CD14-positive monocyte (primary cell): ENCODE results near the gene SRPRB. TPM values are rescaled to one million over a fixed set of nuclear protein-coding genes. Genes with fewer than 3 reads are reported as not detected.

Experiments used
- DNase-seq, 3 donors: peaks; one replicate each; pipeline ENCODE4 v3.0.0-alpha.2; 2011 to 2022
- H2AFZ ChIP-seq: 2 replicates; pipeline ENCODE4 v1.6.0; 2012; ENCODE audit warnings: mild to moderate bottlenecking, low read depth, low read length, inconsistent platforms; ENCODE audit not compliant: insufficient read depth, poor library complexity, severe bottlenecking
- H3K27ac ChIP-seq, 2 donors: 1 replicate in 1 of 2; 2 replicates in 1 of 2; pipeline ENCODE4 v1.5.1; 2012 to 2013; ENCODE audit warnings: low read length in 2 of 2, control low read depth in 1 of 2, inconsistent platforms in 1 of 2, low read depth in 1 of 2, mild to moderate bottlenecking in 1 of 2
- H3K27me3 ChIP-seq, 2 donors: one replicate each; pipeline versions ENCODE4 v1.6.0 to v1.6.1; 2011 to 2013; ENCODE audit warnings: low read length in 2 of 2; ENCODE audit not compliant: control insufficient read depth in 2 of 2, insufficient read depth in 2 of 2
- H3K36me3 ChIP-seq, 2 donors: replicated peaks in 1 of 2; 1 replicate in 1 of 2; 2 replicates in 1 of 2; pipeline versions ENCODE4 v1.5.1 to v1.6.1; 2012 to 2013; ENCODE audit warnings: low read length in 2 of 2, control low read depth in 1 of 2, inconsistent platforms in 1 of 2, mild to moderate bottlenecking in 1 of 2; ENCODE audit not compliant: insufficient read depth in 2 of 2, control insufficient read depth in 1 of 2
- H3K4me1 ChIP-seq, 2 donors: 1 replicate in 1 of 2; 2 replicates in 1 of 2; pipeline versions ENCODE4 v1.5.1 to v1.6.1; 2012 to 2013; ENCODE audit warnings: low read length in 2 of 2, control low read depth in 1 of 2, inconsistent platforms in 1 of 2, mild to moderate bottlenecking in 1 of 2, moderate library complexity in 1 of 2; ENCODE audit not compliant: insufficient read depth in 2 of 2, control insufficient read depth in 1 of 2
- H3K4me2 ChIP-seq: replicated peaks from 2 replicates; pipeline ENCODE3; 2012; ENCODE audit warnings: low read length, moderate library complexity, mild to moderate bottlenecking; ENCODE audit not compliant: poor library complexity, severe bottlenecking; ENCODE audit errors: extremely low read depth
- H3K4me3 ChIP-seq, 3 experiments: fragments of 200-600 bp in 1 of 3; sonication (generic) in 1 of 3; replicated peaks in 1 of 3; 1 replicate in 2 of 3; 2 replicates in 1 of 3; pipeline ENCODE4 v1.5.1; 2011 to 2013; ENCODE audit warnings: low read length in 3 of 3, mild to moderate bottlenecking in 3 of 3, control low read depth in 2 of 3, low read depth in 2 of 3, inconsistent platforms in 1 of 3, moderate library complexity in 1 of 3
- H3K79me2 ChIP-seq: 2 replicates; pipeline ENCODE4 v1.6.0; 2012; ENCODE audit warnings: mild to moderate bottlenecking, control low read depth, inconsistent platforms, low read length, moderate library complexity; ENCODE audit not compliant: insufficient read depth
- H3K9ac ChIP-seq: 2 replicates; pipeline ENCODE4 v1.6.0; 2017; ENCODE audit warnings: low read length, mild to moderate bottlenecking; ENCODE audit not compliant: insufficient read depth, poor library complexity, severe bottlenecking
- H3K9me3 ChIP-seq, 2 donors: replicated peaks in 1 of 2; 1 replicate in 1 of 2; 2 replicates in 1 of 2; pipeline versions ENCODE4 v1.5.1 to v1.6.1; 2012 to 2013; ENCODE audit warnings: low read length in 2 of 2, control low read depth in 1 of 2; ENCODE audit not compliant: control insufficient read depth in 1 of 2, insufficient read depth in 1 of 2
- H4K20me1 ChIP-seq: 2 replicates; pipeline ENCODE4 v1.6.0; 2012; ENCODE audit warnings: mild to moderate bottlenecking, low read length, control low read depth, moderate library complexity; ENCODE audit not compliant: insufficient read depth
- H3K27ac Mint-ChIP-seq, 7 donors: one replicate each; pipeline ENCODE4 v1.8.0; 2020; ENCODE audit warnings: mild to moderate bottlenecking in 7 of 7, mixed read lengths in 7 of 7, moderate library complexity in 6 of 7, inconsistent platforms in 2 of 7
- H3K27me3 Mint-ChIP-seq, 3 donors: one replicate each; pipeline ENCODE4 v1.8.0; 2021 to 2022; ENCODE audit warnings: low read depth in 3 of 3, mild to moderate bottlenecking in 3 of 3, mixed read lengths in 3 of 3, moderate library complexity in 3 of 3, inconsistent platforms in 1 of 3
- H3K36me3 Mint-ChIP-seq, 2 donors: one replicate each; pipeline ENCODE4 v1.8.0; 2020; ENCODE audit warnings: mixed read lengths in 2 of 2, inconsistent platforms in 1 of 2, mild to moderate bottlenecking in 1 of 2
- H3K4me1 Mint-ChIP-seq: one replicate; pipeline ENCODE4 v1.8.0; 2020; ENCODE audit warnings: mild to moderate bottlenecking, mixed read lengths
- H3K4me3 Mint-ChIP-seq, 2 donors: one replicate each; pipeline ENCODE4 v1.8.0; 2020; ENCODE audit warnings: mild to moderate bottlenecking in 2 of 2, mixed read lengths in 2 of 2, moderate library complexity in 1 of 2
- H3K9me3 Mint-ChIP-seq, 7 donors: one replicate each; pipeline ENCODE4 v1.8.0; 2020 to 2022; ENCODE audit warnings: mixed read lengths in 7 of 7, mild to moderate bottlenecking in 6 of 7, moderate library complexity in 6 of 7, inconsistent platforms in 2 of 7
- WGBS: methylation state at CpG from one replicate; pipeline ENCODE4 v1.1.5; 2013; ENCODE audit warnings: missing lambda C conversion rate; ENCODE audit not compliant: insufficient coverage; 5-methylcytosine and 5-hydroxymethylcytosine counted together
- intact Hi-C, 2 donors: fragments of 100-400 bp; cut with micrococcal nuclease; formaldehyde crosslinking; loops; one replicate each; pipeline versions ENCODE4 v1.15.0 to v1.15.1; 2023
- polyA plus RNA-seq, 3 donors: library from polyadenylated mRNA; depleted of rRNA in 1 of 3; unstranded in 2 of 3; stranded (reverse) in 1 of 3; fragments of 300-500 nt in 2 of 3; fragments of >200 nt in 1 of 3; fragmentation: Illumina TruSeq in 2 of 3; gene quantifications; 1 replicate in 2 of 3; 2 replicates in 1 of 3; pipeline ENCODE4 v1.2.3, GENCODE V29; 2012 to 2021
- TF ChIP-seq, protein P1 (sequence below): fragments of 200-600 bp; IDR thresholded peaks from one replicate; pipeline ENCODE4 v1.8.0; 2022; ENCODE audit warnings: antibody characterized with exemption, mild to moderate bottlenecking

Gene SRPRB
- polyA plus RNA-seq, 3 donors = 6.1 to 30.6 (median 29.9) TPM

- peaks cover 0 to 2% (median 0%) of the 10 kb centered on the region in 7 donors for H3K9me3 Mint-ChIP-seq
- Histone ChIP-seq H3K9ac (no peak overlapping the region), H3K9me3 (no peaks in the 10 kb centered on the region), H4K20me1 (no peaks in the 10 kb centered on the region), H3K4me2 (no peak overlapping the region), H3K4me1 (no peaks in the 10 kb centered on the region), H3K27ac (no peak overlapping the region), H3K36me3 (no peaks in the 10 kb centered on the region), H3K4me3 (no peak overlapping the region), H3K27me3 (peaks cover 0 to 2% of the 10 kb centered on the region in 2 donors), H3K79me2 (no peaks in the 10 kb centered on the region), H2AFZ (no peak overlapping the region)
- DNase-seq = no peak
- TF ChIP-seq, protein P1, sequence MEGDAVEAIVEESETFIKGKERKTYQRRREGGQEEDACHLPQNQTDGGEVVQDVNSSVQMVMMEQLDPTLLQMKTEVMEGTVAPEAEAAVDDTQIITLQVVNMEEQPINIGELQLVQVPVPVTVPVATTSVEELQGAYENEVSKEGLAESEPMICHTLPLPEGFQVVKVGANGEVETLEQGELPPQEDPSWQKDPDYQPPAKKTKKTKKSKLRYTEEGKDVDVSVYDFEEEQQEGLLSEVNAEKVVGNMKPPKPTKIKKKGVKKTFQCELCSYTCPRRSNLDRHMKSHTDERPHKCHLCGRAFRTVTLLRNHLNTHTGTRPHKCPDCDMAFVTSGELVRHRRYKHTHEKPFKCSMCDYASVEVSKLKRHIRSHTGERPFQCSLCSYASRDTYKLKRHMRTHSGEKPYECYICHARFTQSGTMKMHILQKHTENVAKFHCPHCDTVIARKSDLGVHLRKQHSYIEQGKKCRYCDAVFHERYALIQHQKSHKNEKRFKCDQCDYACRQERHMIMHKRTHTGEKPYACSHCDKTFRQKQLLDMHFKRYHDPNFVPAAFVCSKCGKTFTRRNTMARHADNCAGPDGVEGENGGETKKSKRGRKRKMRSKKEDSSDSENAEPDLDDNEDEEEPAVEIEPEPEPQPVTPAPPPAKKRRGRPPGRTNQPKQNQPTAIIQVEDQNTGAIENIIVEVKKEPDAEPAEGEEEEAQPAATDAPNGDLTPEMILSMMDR = no peak
- WGBS = no CpG with 5 or more reads among the region's 1 CpG
- no peaks in the 10 kb centered on the region for H3K36me3 Mint-ChIP-seq
- H3K27me3 Mint-ChIP-seq = peaks cover 3 to 7% (median 6%) of the 10 kb centered on the region in 3 donors
- H3K4me1 Mint-ChIP-seq = no peaks in the 10 kb centered on the region
- no peak overlapping the region for H3K4me3 Mint-ChIP-seq
- intact Hi-C loops = no loop called here
- H3K27ac Mint-ChIP-seq = no peak overlapping the region
Measured at GRCh38 chr3:133758568-133758928, 47.1 kb upstream of the SRPRB start.

DNA sequence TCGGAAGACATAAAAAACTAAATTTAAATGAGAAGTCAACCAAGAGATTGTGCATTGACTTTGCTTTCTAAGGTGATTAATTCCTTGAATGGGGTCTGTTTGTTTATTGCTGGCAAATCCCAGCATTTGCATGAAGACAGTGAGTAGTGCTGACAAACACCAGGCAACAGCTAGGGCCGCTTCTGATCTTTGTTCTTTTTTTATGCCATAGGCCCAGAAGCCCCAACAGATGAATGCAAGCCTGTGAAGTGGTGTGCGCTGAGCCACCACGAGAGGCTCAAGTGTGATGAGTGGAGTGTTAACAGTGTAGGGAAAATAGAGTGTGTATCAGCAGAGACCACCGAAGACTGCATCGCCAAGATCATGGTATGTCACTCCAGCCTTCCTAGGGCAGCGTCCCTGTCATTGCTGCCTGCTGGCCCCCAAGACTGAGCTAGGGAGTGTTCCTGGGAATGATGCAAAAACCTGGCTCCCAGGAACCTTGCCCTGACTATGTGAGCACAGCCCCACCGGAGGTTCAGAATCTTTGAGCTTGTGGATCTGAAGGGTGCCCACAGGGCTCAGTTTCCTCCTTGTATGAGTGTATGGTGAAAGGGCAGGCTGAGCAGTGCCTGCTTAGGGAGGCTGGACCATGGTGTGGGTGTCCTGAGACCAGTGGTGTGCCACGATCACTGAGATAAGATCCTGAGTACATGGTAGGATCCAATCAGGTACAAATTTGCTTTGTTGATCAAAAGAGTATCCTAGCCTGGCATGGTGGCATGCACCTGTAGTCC, 46.5 kb upstream of the SRPRB start:
- 90% methylated on average over 9 of the region's 9 CpGs for WGBS
- Mint-ChIP-seq H3K36me3 (no peaks in the 10 kb centered on the region), H3K9me3 (peaks cover 0 to 2% (median 0%) of the 10 kb centered on the region in 7 donors), H3K4me3 (no peak overlapping the region), H3K27me3 (peaks cover 3 to 9% (median 7%) of the 10 kb centered on the region in 3 donors), H3K4me1 (no peaks in the 10 kb centered on the region), H3K27ac (no peak overlapping the region)
- H2AFZ ChIP-seq = no peak overlapping the region
- TF ChIP-seq, protein P1 = no peak
- no peaks in the 10 kb centered on the region for H3K36me3 ChIP-seq
- DNase-seq = no peak
- no peak overlapping the region for H3K9ac ChIP-seq
- H3K9me3 ChIP-seq = no peaks in the 10 kb centered on the region
- H3K4me3 ChIP-seq = no peak overlapping the region
- peaks cover 0 to 2% of the 10 kb centered on the region in 2 donors for H3K27me3 ChIP-seq
- H3K4me2 ChIP-seq = no peak overlapping the region
- H3K79me2 ChIP-seq = no peaks in the 10 kb centered on the region
- intact Hi-C loops = no loop called here
- H3K4me1 ChIP-seq = no peaks in the 10 kb centered on the region
- no peaks in the 10 kb centered on the region for H4K20me1 ChIP-seq
- H3K27ac ChIP-seq = no peak overlapping the region
